GM19351 (cell line): Measurements from ENCODE around the gene HES7.

Experiments
- ATAC-seq: cut with Tn5 transposase; IDR thresholded peaks from one replicate; pipeline ENCODE4 v1.9.1; 2021; ENCODE audit warnings: mild to moderate bottlenecking, moderate library complexity; ENCODE audit not compliant: unreplicated experiment

Gene HES7

DNA sequence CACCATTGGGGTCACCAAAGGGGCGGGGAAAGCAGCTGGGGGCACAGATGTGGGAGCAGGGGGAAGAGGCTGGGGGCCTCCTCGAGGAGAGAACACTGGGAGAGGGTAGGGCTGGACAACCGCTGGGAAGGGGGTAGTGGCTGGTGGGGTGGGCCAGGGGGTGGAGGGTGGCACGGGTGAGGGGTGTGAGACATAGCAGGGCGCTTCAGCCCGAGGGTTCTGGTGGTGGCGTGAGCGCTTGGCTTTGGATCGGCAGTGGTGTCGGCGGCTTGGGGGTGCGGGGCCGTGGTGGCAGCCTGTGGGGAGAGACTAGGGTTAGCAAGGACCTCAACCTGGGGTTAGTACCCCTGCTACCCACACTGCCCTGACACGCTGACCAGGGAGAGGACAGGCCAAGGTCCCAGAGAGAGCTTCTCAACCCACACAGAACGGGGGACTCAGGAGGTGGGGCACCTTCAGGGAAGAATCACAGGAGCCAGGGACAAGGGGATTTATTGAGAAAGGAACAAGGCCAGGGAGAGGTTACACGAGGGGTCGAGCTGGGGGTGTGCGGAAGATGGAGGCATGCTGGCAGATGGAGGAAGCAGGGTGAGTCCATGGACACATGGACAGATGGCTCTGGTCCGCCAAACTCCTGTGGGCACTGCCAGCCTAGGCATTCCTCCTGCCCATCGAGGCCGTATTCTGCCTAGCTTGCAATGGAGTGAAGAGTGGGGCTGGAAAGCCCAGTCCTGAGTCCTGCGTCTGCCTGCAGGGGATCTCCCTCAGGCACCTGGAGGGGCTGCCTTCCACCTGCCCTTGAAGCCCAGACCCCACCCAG, 19.9 kb upstream of the HES7 start:
- no peak for ATAC-seq

DNA sequence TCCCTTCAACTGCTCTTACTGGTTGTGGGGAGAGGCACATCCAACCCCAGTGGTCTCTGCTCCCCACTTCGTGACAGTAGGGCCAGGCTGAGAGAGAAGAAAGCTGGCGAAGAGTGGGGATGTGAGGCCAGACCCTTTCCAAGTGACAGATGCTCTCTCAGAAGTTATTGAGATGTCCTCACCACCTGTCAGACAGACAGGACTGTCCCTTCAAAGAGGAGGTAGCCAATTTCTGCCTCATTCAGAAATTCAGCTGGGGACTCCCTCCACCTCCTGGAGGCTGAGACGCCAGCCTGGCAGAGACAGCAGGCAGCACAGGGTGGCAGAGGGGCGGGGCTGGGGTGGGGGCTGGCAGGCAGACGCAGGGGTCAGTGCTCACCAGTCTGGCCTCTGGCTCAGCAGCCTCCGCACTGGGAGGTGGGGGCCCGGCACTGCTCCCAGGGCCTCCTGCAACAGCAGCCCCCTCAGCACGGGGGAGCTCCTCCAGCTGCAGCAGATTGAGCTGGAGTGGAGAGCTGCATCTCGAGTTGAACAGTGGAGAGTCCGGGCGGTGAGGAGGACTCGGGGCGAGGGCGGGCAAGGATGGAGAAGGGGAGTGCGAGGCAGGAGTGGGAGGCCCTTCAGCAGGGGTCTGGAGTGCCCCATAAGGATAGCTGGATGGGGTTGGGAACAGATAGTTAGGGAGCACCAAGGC, 19.1 kb upstream of the HES7 start:
- ATAC-seq = no peak

DNA sequence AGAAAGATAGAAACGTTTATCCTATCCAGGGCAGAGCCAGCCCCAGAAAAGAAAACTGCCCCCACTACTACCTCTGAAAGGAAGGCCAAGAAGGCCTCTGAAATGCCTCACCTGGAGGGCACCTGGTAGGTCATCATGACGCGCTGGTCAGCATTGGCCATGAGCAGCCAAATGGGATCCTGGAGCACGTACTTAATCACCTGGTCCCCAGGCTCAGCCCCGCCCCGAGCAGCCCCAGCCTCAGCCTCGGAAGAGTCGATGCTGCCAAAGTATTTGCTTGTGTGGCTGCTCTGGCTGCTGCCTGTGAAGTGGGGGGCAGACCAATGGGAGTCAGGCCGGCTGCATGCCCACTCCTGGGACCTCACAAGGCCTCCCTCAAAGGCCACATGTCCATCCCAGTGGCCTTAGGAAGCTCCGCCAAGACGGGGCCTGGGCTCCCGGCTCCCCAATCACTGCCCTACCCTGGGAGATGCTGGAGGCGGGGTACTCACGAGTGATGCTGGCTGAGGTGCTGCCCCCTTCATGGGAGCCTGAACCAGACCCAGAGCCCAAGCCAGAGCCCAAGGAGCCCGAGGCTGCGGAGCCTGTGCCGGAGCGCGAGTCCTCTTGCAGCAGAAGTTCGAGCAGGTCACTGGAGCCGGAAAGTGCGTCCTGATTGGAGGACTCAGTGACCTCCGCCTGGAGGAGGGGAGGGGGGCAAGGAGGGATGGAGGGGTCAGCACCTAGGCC, 18.4 kb upstream of the HES7 start:
- no peak for ATAC-seq

DNA sequence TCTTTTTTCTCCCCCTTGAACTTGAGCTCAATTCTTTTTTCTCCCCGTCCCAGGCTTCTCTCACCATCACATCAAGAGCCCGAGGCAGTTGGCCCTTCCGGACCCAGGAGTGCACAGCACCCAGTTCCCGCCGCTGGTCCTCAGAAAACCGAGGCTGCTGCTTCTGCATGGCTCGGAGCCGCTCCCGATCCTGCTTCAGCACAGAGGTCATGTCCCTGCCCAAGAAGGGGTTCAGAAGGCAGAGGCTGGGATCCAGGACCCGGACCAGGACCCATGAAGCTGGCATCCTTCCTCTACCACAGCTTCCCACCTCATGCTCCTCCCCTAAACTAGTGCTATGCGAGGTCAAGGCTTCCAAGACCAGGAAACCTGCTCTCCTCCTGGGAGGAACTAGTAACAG, 17.8 kb upstream of the HES7 start:
- no peak for ATAC-seq

GRCh38 chr17:8141045-8141444, 17.1 kb upstream of the HES7 start:
- ATAC-seq = no peak

DNA sequence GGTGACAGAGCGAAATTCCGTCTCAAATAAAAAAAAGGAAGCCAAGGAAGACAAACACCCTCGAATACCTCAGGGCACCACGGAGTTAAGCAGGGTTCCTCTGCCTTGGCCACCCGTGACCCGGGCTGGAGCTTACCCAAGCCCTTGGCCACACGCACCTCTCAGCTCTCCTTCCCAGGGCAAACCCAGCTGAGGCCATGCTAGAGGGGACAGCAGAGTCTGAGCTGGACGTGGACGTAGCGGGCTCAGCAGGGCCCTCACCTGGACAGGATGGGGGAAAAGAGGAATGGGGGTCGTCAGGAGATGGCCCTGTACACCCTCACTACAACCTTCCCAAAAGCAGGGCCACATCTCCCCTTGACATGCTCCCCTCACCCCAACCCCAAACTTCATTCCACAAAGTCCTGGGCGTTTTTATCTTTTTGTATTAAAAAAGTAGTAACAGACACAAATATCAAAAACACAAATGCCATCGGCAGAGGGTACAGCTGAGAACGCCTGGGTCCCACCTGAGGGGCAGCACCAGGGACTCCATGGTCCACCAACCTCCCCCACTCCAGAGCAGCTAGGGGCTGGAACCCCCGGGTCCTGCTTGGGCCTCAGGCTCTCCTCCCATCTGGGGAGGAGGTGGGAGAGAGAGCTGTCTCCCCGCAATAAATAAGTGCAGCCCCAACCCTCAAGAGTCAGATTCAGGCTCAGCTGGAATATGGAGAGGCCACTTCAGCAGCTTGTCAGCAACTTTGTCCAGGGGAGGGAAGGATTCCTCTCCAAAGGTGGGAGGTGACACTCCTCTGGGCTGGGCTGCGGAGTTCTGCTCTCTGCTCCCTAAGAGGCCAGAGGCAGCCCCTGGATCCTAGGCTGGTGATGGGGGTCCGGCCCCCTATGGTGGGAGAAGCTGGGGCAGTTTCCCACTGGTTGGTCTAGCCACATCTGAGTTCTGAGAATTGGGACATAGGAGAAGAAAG, 16.4 kb upstream of the HES7 start:
- ATAC-seq = no peak

DNA sequence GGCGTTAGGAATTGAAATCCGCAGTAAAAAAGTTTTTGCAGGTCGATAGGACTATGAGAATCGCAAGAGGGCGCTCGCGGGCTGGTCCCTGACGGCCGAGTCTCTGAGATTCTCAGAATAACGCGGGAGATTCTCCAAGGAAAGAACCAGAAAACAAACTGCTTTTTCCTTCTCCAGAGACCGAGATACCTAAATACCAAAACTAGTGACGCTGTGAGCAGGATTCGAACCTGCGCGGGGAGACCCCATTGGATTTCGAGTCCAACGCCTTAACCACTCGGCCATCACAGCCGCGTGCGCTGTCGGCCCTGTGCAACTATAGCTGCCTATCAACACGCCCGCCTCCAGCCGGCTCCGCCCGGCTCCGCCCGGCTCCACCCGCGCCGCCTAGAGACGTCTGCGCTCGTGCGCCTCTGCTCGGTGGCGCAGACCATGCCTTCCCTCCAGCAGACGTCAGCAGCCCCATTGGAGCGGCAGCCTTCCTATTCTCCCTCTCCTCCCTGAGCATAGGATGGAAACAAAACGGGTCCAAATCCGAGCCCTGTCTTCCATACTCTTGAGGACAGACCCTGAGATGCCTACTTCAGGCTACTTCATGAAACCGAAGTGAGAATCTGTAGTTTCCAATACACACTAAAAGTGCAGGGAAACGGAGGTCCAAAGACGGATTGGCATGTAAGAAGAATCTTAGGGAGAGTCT, 14.9 kb upstream of the HES7 start:
- peak; percentile 84 for ATAC-seq

GRCh38 chr17:8138374-8138671, 14.4 kb upstream of the HES7 start:
- ATAC-seq = no peak

GRCh38 chr17:8137645-8138373, 13.9 kb upstream of the HES7 start:
- ATAC-seq = no peak

- no peak for ATAC-seq
Measured at GRCh38 chr17:8133941-8134340, 10.0 kb upstream of the HES7 start.

DNA sequence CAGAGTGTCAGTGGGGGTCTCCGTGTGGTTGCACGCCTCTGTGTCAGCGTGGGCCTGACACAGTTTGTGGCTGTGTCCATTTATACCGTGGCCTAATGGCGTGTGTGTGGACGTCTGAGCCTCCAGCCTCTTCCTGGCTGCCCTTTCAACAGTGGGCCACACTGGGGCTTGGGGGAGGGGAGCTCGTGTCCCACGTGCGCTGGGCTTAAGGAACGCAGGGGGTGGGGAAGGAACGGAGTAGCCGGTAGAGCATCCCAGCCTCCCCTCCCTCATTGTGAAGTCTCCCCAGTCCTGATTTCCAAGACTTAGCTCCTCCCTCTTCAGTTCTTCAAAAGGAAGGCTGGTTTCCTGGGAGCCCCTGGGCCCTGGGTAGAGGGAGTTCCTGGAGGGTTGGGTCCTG, 9.5 kb upstream of the HES7 start:
- ATAC-seq = no peak

DNA sequence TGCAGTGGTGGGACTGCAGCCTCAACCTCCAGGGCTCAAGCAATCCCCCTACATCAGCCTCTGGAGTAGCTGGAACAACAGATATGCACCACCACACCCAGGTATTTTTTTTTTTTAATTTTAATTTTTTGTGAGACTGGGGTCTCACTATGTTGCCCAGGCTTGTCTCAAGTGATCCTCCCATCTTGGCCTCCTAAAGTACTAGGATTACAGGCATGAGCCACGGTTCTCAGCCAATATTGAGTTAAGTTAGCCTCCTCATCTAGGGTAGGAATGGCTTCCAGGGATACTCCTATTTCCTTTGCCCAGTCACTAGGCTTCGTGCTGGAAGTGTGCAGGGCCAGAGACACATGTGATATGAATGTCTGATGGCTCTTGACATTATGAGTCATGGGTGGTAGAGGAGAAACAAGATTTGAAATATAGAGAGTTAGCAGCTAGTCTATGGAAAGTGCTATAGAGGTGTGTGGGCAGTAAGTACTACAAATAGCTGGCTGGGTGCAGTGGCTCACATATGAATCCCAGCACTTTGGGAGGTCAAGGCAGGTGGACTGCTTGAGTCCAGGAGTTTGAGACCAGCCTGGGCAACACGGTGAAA, 8.0 kb upstream of the HES7 start:
- ATAC-seq = no peak

DNA sequence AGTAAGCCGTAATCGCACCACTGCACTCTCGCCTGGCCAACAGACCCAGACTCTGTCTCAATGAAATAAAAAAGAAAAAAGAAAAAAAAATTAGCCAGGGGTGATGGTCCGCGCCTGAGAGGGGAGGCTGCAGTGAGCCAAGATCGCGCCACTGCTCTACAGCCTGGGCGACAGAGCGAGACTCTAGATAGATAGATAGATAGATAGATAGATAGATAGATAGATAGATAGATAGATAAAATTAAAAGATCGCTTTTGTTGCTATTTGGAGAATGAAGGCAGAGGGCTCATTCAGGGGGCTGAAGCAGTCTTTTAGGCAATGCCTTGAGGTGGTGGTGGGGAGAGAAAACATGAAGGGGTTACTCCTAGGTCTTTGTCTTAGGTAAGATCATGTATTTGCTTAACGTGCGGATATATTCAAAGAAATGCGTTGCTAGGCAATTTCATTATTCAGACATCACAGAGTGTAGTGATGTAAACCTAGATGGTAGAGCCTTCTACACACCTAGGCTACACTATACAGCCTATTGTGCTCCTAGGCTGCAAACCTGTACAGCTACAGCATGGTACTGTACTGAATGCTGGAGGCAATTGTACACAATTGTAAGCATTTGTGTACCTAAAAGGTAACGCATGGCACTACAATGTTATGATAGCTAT, 4.3 kb upstream of the HES7 start:
- no peak for ATAC-seq

DNA sequence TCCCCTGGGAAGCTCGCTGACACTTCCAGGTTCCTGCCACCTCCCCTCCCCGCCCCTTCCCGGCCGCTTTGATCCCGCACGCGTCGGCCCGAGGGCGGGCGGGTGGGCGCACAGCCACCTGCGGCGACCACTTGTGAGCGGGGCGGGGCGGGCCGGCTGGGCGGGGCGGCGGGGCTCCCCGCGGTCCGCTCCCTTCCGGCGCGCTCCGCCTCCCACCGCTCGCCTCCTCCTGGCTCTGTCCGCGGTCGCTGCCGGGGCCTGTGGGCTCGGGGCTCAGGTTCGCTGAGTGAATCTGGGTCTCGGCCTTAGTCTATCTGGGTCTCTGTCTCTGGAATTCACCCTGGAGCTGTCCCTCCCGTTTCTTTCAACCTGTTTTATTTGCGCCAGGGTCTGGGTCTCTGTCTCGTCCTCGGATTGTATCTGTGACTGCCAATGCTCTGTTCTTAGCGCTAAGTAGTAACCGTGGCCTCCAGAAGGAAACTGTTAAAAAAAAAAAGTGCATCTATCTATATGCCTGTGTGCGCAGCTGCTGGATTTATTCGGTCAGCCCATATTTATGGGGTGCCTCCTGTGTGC, 2.7 kb upstream of the HES7 start:
- no peak for ATAC-seq

GRCh38 chr17:8125947-8126490, 2.1 kb upstream of the HES7 start:
- no peak for ATAC-seq

- no peak for ATAC-seq
Measured at GRCh38 chr17:8125154-8125946, 1.4 kb upstream of the HES7 start.
